HFFc6 (cell line): ENCODE results near the gene NMS. TPM values are rescaled to one million over a fixed set of nuclear protein-coding genes. Genes with fewer than 3 reads are reported as not detected.
"Not testable (repeated sequence)": the region's sequence is repeated elsewhere in the genome, so short reads cannot be mapped to it uniquely, and the experiment has no call there.

Experiments
- DNase-seq: peaks from one replicate; pipeline ENCODE4 v3.0.0-alpha.2; 2018
- H3K27ac Mint-ChIP-seq: 2 replicates; pipeline ENCODE4 v1.8.0; 2020; ENCODE audit warnings: mild to moderate bottlenecking, mixed read lengths
- H3K27me3 Mint-ChIP-seq: 2 replicates; pipeline ENCODE4 v1.8.0; 2021; ENCODE audit warnings: mild to moderate bottlenecking, moderate library complexity, mixed read lengths; ENCODE audit not compliant: insufficient read depth
- H3K36me3 Mint-ChIP-seq: 2 replicates; pipeline ENCODE4 v1.8.0; 2021; ENCODE audit warnings: low read depth, mixed read lengths
- H3K4me1 Mint-ChIP-seq: 2 replicates; pipeline ENCODE4 v1.8.0; 2020; ENCODE audit warnings: low read depth, mixed read lengths
- H3K4me3 Mint-ChIP-seq: 2 replicates; pipeline ENCODE4 v1.8.0; 2020; ENCODE audit warnings: mild to moderate bottlenecking, moderate library complexity, mixed read lengths
- H3K9me3 Mint-ChIP-seq: 2 replicates; pipeline ENCODE4 v1.8.0; 2020; ENCODE audit warnings: mild to moderate bottlenecking, mixed read lengths
- CTCF ChIP-seq: fragments of 200-600 bp; sonication (generic); IDR thresholded peaks from 2 replicates; pipeline ENCODE4 v1.5.0; 2021; ENCODE audit warnings: antibody characterized with exemption, mild to moderate bottlenecking
- total RNA-seq, 6 experiments: library from RNA; stranded (reverse); fragmentation: NEBNext Ultra II Directional; extraction: Animal tissue kit (Norgen Biotek cat#: 25700); gene quantifications; 2 replicates in 1 of 6; 3 replicates in 5 of 6; pipeline ENCODE4 v1.2.3, GENCODE V29; 2021

NMS gene
- total RNA-seq, 6 experiments from 2014 or later: not detected

GRCh38 chr2:100437751-100438150, 32.5 kb upstream of the NMS start:
- Mint-ChIP-seq H3K27me3 (peaks cover 7% of the 10 kb centered on the region), H3K27ac (no peak overlapping the region), H3K9me3 (no peaks in the 10 kb centered on the region), H3K4me1 (no peaks in the 10 kb centered on the region), H3K4me3 (no peak overlapping the region), H3K36me3 (no peaks in the 10 kb centered on the region)
- TF ChIP-seq CTCF: no peak
- DNase-seq: no peak

- Mint-ChIP-seq H3K4me1 (no peaks in the 10 kb centered on the region), H3K27me3 (peaks cover 8% of the 10 kb centered on the region; the same call in 1 of the 2 replicates), H3K9me3 (no peaks in the 10 kb centered on the region), H3K36me3 (no peaks in the 10 kb centered on the region), H3K4me3 (no peak overlapping the region), H3K27ac (no peak overlapping the region)
- no peak for DNase-seq
- no peak for TF ChIP-seq CTCF
These were observed 23.6 kb upstream of the NMS start for GRCh38 chr2:100446696-100447095.

- no peaks in the 10 kb centered on the region for H3K4me1 Mint-ChIP-seq
- no peak for DNase-seq
- H3K27me3 Mint-ChIP-seq: peaks cover 5% of the 10 kb centered on the region; the same call in 1 of the 2 replicates
- H3K27ac Mint-ChIP-seq: no peak overlapping the region
- no peak for TF ChIP-seq CTCF
- H3K4me3 Mint-ChIP-seq: no peak overlapping the region
- H3K9me3 Mint-ChIP-seq: no peaks in the 10 kb centered on the region; the same call in 1 of the 2 replicates
- no peaks in the 10 kb centered on the region for H3K36me3 Mint-ChIP-seq
These were observed 19.2 kb upstream of the NMS start for GRCh38 chr2:100451092-100451491.

GRCh38 chr2:100451734-100452133, 18.5 kb upstream of the NMS start:
- H3K36me3 Mint-ChIP-seq: no peaks in the 10 kb centered on the region
- no peak overlapping the region for H3K27ac Mint-ChIP-seq
- H3K9me3 Mint-ChIP-seq: peaks cover 3% of the 10 kb centered on the region
- H3K4me1 Mint-ChIP-seq: no peaks in the 10 kb centered on the region
- H3K4me3 Mint-ChIP-seq: no peak overlapping the region
- no peak for DNase-seq
- peaks cover 5% of the 10 kb centered on the region; the same call in 1 of the 2 replicates for H3K27me3 Mint-ChIP-seq
- TF ChIP-seq CTCF: no peak

GRCh38 chr2:100453853-100454252, 16.4 kb upstream of the NMS start:
- H3K27me3 Mint-ChIP-seq: no peaks in the 10 kb centered on the region
- peaks cover 11% of the 10 kb centered on the region for H3K9me3 Mint-ChIP-seq
- no peaks in the 10 kb centered on the region for H3K36me3 Mint-ChIP-seq
- no peak for TF ChIP-seq CTCF
- no peak overlapping the region for H3K27ac Mint-ChIP-seq
- no peak overlapping the region for H3K4me3 Mint-ChIP-seq
- H3K4me1 Mint-ChIP-seq: no peaks in the 10 kb centered on the region
- no peak for DNase-seq

GRCh38 chr2:100456357-100456756, 13.9 kb upstream of the NMS start:
- H3K27ac Mint-ChIP-seq, H3K4me3 Mint-ChIP-seq, H3K36me3 Mint-ChIP-seq, H3K27me3 Mint-ChIP-seq, H3K4me1 Mint-ChIP-seq, DNase-seq: not testable (repeated sequence)
- peaks cover 11% of the 10 kb centered on the region for H3K9me3 Mint-ChIP-seq
